H1 (cell line): ENCODE measurements around the gene PPM1N. TPM values are rescaled to one million over a fixed set of nuclear protein-coding genes. Genes with fewer than 3 reads are reported as not detected.

Experiments used
- CBX8 ChIP-seq: fragments of 300-800, 300-1000 bp; sonication (generic); IDR thresholded peaks from 2 replicates; pipeline ENCODE4 v1.7.1; 2016; ENCODE audit warnings: low read depth, low read length, borderline replicate concordance
- HDAC2 ChIP-seq, 2 experiments: fragments of 300-600 bp in 1 of 2; sonication (generic) in 1 of 2; IDR thresholded peaks; 2 replicates each; pipeline ENCODE4 v1.6.1; 2011 to 2012; ENCODE audit warnings: low read depth in 2 of 2, low read length in 2 of 2, mild to moderate bottlenecking in 2 of 2, moderate library complexity in 2 of 2, borderline replicate concordance in 1 of 2, inconsistent platforms in 1 of 2
- HDAC6 ChIP-seq: IDR thresholded peaks from one replicate; pipeline ENCODE4 v1.7.1; 2012; ENCODE audit warnings: low read depth, mild to moderate bottlenecking, inconsistent platforms, low read length, moderate library complexity
- KDM1A ChIP-seq: fragments of 200-600, 300-600 bp; sonication (generic); IDR thresholded peaks from 2 replicates; pipeline ENCODE4 v1.7.1; 2016; ENCODE audit warnings: mild to moderate bottlenecking, low read length, borderline replicate concordance
- RBBP5 ChIP-seq: IDR thresholded peaks from 2 replicates; pipeline ENCODE4 v1.7.1; 2012; ENCODE audit warnings: low read depth, mild to moderate bottlenecking, inconsistent platforms, low read length, moderate library complexity, borderline replicate concordance
- SAP30 ChIP-seq: fragments of 300-600 bp; sonication (generic); IDR thresholded peaks from 2 replicates; pipeline ENCODE4 v1.7.1; 2012; ENCODE audit warnings: low read length, moderate library complexity, mild to moderate bottlenecking, inconsistent platforms; ENCODE audit not compliant: insufficient read depth, insufficient replicate concordance
- SIX5 ChIP-seq: IDR thresholded peaks from 2 replicates; pipeline ENCODE4 v1.6.1; 2011; ENCODE audit warnings: mild to moderate bottlenecking, low read depth, low read length
- SP4 ChIP-seq: IDR thresholded peaks from 2 replicates; pipeline ENCODE4 v1.6.1; 2012; ENCODE audit warnings: low read length, inconsistent platforms
- TCF12 ChIP-seq: IDR thresholded peaks from 2 replicates; pipeline ENCODE4 v1.6.1; 2011; ENCODE audit warnings: low read depth, mild to moderate bottlenecking, low read length
- ZNF274 ChIP-seq: IDR thresholded peaks from 2 replicates; pipeline ENCODE4 v1.7.0; 2012; ENCODE audit warnings: low read length, borderline replicate concordance; ENCODE audit errors: extremely low read depth
- polyA plus RNA-seq, 7 experiments: library from polyadenylated mRNA; depleted of rRNA in 3 of 7; stranded (reverse) in 5 of 7; unstranded in 2 of 7; fragments of >200 nt in 5 of 7; fragments of 200-250 nt in 2 of 7; gene quantifications; 1 replicate in 5 of 7; 2 replicates in 1 of 7; 4 replicates in 1 of 7; pipeline versions ENCODE4 v1.2.1 to v1.2.3, GENCODE V29; 2011 to 2013; ENCODE audit warnings: missing spikeins in 2 of 7, mixed read lengths in 2 of 7
- total RNA-seq: library from RNA; stranded (reverse); fragmentation: NEBNext Ultra II Directional; extraction: Animal tissue kit (Norgen Biotek cat#: 25700); gene quantifications from 2 replicates; pipeline ENCODE4 v1.2.1, GENCODE V29; 2021
- TF ChIP-seq, protein P1 (sequence below): fragments of 300-600 bp; sonication (generic); IDR thresholded peaks from 2 replicates; pipeline ENCODE4 v1.7.1; 2012; ENCODE audit warnings: low read length, moderate library complexity, mild to moderate bottlenecking, inconsistent platforms; ENCODE audit not compliant: insufficient replicate concordance

The PPM1N gene
- total and polyA plus RNA-seq, 2 of the 8 experiments (the other 6 are each of a cell fraction or from before 2014, with no cell fraction given), result 12.2 to 14.4 TPM

DNA sequence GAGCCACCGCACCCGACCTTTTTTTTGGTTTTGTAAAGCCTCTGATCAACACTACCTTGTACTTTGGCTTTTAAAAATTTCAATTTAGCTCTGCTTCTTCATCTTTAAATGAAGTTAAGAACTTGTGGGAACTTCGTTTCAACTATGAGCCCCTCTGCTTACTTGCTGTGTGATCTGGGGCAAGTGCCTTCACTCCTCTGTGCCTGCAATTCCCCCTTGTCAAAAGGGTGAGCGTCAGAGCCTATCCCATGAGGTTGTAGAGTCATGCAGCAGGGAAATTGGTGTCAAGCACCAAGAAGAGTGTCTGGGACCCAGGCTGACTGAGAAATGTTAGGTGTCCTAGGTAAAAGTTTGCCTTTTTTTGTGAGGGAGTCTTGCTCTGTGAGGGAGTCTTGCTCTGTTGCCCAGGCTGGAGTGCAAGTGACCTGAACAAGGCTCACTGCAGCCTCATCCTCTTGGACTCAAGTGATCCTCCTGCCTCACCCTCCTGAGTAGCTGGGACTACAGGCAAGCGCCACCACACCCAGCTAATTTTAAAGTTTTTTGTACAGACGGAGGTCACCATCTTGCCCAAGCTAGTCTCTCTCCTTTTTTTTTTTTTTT is 14.7 kb downstream of the PPM1N start (continued):
- TF ChIP-seq, protein P1, sequence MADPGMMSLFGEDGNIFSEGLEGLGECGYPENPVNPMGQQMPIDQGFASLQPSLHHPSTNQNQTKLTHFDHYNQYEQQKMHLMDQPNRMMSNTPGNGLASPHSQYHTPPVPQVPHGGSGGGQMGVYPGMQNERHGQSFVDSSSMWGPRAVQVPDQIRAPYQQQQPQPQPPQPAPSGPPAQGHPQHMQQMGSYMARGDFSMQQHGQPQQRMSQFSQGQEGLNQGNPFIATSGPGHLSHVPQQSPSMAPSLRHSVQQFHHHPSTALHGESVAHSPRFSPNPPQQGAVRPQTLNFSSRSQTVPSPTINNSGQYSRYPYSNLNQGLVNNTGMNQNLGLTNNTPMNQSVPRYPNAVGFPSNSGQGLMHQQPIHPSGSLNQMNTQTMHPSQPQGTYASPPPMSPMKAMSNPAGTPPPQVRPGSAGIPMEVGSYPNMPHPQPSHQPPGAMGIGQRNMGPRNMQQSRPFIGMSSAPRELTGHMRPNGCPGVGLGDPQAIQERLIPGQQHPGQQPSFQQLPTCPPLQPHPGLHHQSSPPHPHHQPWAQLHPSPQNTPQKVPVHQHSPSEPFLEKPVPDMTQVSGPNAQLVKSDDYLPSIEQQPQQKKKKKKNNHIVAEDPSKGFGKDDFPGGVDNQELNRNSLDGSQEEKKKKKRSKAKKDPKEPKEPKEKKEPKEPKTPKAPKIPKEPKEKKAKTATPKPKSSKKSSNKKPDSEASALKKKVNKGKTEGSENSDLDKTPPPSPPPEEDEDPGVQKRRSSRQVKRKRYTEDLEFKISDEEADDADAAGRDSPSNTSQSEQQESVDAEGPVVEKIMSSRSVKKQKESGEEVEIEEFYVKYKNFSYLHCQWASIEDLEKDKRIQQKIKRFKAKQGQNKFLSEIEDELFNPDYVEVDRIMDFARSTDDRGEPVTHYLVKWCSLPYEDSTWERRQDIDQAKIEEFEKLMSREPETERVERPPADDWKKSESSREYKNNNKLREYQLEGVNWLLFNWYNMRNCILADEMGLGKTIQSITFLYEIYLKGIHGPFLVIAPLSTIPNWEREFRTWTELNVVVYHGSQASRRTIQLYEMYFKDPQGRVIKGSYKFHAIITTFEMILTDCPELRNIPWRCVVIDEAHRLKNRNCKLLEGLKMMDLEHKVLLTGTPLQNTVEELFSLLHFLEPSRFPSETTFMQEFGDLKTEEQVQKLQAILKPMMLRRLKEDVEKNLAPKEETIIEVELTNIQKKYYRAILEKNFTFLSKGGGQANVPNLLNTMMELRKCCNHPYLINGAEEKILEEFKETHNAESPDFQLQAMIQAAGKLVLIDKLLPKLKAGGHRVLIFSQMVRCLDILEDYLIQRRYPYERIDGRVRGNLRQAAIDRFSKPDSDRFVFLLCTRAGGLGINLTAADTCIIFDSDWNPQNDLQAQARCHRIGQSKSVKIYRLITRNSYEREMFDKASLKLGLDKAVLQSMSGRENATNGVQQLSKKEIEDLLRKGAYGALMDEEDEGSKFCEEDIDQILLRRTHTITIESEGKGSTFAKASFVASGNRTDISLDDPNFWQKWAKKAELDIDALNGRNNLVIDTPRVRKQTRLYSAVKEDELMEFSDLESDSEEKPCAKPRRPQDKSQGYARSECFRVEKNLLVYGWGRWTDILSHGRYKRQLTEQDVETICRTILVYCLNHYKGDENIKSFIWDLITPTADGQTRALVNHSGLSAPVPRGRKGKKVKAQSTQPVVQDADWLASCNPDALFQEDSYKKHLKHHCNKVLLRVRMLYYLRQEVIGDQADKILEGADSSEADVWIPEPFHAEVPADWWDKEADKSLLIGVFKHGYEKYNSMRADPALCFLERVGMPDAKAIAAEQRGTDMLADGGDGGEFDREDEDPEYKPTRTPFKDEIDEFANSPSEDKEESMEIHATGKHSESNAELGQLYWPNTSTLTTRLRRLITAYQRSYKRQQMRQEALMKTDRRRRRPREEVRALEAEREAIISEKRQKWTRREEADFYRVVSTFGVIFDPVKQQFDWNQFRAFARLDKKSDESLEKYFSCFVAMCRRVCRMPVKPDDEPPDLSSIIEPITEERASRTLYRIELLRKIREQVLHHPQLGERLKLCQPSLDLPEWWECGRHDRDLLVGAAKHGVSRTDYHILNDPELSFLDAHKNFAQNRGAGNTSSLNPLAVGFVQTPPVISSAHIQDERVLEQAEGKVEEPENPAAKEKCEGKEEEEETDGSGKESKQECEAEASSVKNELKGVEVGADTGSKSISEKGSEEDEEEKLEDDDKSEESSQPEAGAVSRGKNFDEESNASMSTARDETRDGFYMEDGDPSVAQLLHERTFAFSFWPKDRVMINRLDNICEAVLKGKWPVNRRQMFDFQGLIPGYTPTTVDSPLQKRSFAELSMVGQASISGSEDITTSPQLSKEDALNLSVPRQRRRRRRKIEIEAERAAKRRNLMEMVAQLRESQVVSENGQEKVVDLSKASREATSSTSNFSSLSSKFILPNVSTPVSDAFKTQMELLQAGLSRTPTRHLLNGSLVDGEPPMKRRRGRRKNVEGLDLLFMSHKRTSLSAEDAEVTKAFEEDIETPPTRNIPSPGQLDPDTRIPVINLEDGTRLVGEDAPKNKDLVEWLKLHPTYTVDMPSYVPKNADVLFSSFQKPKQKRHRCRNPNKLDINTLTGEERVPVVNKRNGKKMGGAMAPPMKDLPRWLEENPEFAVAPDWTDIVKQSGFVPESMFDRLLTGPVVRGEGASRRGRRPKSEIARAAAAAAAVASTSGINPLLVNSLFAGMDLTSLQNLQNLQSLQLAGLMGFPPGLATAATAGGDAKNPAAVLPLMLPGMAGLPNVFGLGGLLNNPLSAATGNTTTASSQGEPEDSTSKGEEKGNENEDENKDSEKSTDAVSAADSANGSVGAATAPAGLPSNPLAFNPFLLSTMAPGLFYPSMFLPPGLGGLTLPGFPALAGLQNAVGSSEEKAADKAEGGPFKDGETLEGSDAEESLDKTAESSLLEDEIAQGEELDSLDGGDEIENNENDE, result no peak
- TF ChIP-seq ZNF274 (no peak), SP4 (no peak), RBBP5 (no peak), HDAC2 (IDR thresholded peaks at IDR 0.05; ENCODE audit: borderline replicate concordance in 1 of 2, low read depth in 2 of 2, low read length in 2 of 2) (no peak), CBX8 (no peak), TCF12 (no peak), SAP30 (no peak), KDM1A (no peak), SIX5 (no peak), HDAC6 (no peak)
